Measurements from ENCODE around the gene SPPL2A. TPM values are rescaled to one million over a fixed set of nuclear protein-coding genes. Genes with fewer than 3 reads are reported as not detected.

The SPPL2A gene
- total and polyA plus RNA-seq, 9 of the 15 experiments (the other 6 are each of a cell fraction or from before 2014, with no cell fraction given) = 9.8 to 66.1 (median 38.0) TPM

DNA sequence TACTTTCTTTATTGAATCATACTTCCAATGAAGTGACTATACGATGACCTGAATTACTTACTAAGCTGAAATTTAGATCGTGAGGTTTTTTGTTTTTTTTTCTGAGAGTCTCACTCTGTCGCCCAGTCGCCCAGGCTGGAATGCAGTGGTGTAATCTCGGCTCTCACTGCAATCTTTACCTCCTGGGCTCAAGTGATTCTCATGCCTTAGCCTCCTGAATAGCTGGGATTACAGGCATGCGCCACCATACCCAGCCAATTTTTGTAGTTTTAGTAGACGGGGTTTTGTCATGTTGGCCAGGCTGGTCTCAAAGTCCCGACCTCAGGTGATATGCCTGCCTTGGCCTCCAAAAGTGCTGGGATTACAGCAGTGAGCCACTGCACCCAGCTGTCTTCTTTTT, 28.7 kb downstream of the SPPL2A start:
- H3K9me1 ChIP-seq (ENCODE audit: control insufficient read depth, insufficient read depth, low read length) = no peaks in the 10 kb centered on the region
- no peaks in the 10 kb centered on the region for H4K20me1 ChIP-seq (replicated peaks; ENCODE audit: control insufficient read depth, insufficient read depth, low read length)
- H3K4me2 ChIP-seq (ENCODE audit: insufficient read depth, low read length) = no peak overlapping the region
- H3K79me2 ChIP-seq (ENCODE audit: control insufficient read depth, insufficient read depth, low read length) = no peaks in the 10 kb centered on the region
- no peak overlapping the region for H3K9ac ChIP-seq (ENCODE audit: insufficient read depth in 1 of 2, low read depth in 2 of 2, low read length in 2 of 2)
- intact Hi-C loops (cut with micrococcal nuclease) = no loop called here
- no peak overlapping the region for H3K27ac ChIP-seq (ENCODE audit: extremely low read depth, low read depth, low read length)
- FAIRE-seq (no peak), ATAC-seq (no peak), DNase-seq (ENCODE audit: extremely low read depth in 1 of 4, low spot score in 3 of 4) (no peak)
- no peaks in the 10 kb centered on the region for H3K27me3 ChIP-seq (ENCODE audit: control insufficient read depth in 2 of 2, insufficient read depth in 2 of 2, low read length in 2 of 2)
- H3K4me3 ChIP-seq = no peak overlapping the region
- TF ChIP-seq RNF2 (IDR thresholded peaks at IDR 0.05) (no peak), BRD4 (IDR thresholded peaks at IDR 0.05) (no peak), THRAP3 (IDR thresholded peaks at IDR 0.05; ENCODE audit: borderline replicate concordance) (no peak), ETV6 (IDR thresholded peaks at IDR 0.05; ENCODE audit: borderline replicate concordance in 1 of 2, low read depth in 2 of 2, low read length in 1 of 2) (no peak), ETV6 (CRISPR knock-in tag; IDR thresholded peaks at IDR 0.05; ENCODE audit: borderline replicate concordance) (no peak), ESRRB (CRISPR knock-in tag; IDR thresholded peaks at IDR 0.05; ENCODE audit: borderline replicate concordance) (no peak), NR2C2 (CRISPR knock-in tag; IDR thresholded peaks at IDR 0.05) (no peak), NR2C2 (tag; IDR thresholded peaks at IDR 0.05) (no peak), POU5F1 (IDR thresholded peaks at IDR 0.05; ENCODE audit: borderline replicate concordance, low read depth, low read length, partially characterized antibody) (no peak)
- TF ChIP-seq, protein P1, sequence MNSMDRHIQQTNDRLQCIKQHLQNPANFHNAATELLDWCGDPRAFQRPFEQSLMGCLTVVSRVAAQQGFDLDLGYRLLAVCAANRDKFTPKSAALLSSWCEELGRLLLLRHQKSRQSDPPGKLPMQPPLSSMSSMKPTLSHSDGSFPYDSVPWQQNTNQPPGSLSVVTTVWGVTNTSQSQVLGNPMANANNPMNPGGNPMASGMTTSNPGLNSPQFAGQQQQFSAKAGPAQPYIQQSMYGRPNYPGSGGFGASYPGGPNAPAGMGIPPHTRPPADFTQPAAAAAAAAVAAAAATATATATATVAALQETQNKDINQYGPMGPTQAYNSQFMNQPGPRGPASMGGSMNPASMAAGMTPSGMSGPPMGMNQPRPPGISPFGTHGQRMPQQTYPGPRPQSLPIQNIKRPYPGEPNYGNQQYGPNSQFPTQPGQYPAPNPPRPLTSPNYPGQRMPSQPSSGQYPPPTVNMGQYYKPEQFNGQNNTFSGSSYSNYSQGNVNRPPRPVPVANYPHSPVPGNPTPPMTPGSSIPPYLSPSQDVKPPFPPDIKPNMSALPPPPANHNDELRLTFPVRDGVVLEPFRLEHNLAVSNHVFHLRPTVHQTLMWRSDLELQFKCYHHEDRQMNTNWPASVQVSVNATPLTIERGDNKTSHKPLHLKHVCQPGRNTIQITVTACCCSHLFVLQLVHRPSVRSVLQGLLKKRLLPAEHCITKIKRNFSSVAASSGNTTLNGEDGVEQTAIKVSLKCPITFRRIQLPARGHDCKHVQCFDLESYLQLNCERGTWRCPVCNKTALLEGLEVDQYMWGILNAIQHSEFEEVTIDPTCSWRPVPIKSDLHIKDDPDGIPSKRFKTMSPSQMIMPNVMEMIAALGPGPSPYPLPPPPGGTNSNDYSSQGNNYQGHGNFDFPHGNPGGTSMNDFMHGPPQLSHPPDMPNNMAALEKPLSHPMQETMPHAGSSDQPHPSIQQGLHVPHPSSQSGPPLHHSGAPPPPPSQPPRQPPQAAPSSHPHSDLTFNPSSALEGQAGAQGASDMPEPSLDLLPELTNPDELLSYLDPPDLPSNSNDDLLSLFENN (IDR thresholded peaks at IDR 0.05; ENCODE audit: low read depth in 2 of 2, low read length in 2 of 2) = no peak
- H3K4me1 ChIP-seq (replicated peaks in 1 of 2; ENCODE audit: control insufficient read depth in 2 of 2, insufficient read depth in 2 of 2, low read length in 2 of 2) = no peaks in the 10 kb centered on the region
- 83% methylated on average over 8 of the region's 8 CpGs for WGBS (ENCODE audit: insufficient coverage, low coverage, missing lambda C conversion rate)
- no TSS peak for BruUV-seq (replicated peaks)
- H3K9me3 ChIP-seq (replicated peaks; ENCODE audit: control insufficient read depth, insufficient read depth, low read depth, low read length) = no peaks in the 10 kb centered on the region
- ChIA-PET POLR2A (no interaction called here), CTCF (ENCODE audit: low intra/inter-chr PET ratio) (no interaction called here)
- no peak overlapping the region for H2AFZ ChIP-seq (ENCODE audit: low read depth, low read length)
- H3K36me3 ChIP-seq (ENCODE audit: control insufficient read depth, insufficient read depth, low read length) = peaks cover 26% of the 10 kb centered on the region; the same call in 2 of the 3 replicates
- in situ Hi-C loops (cut with MboI) = no loop called here
